ENCODE data around the gene WDR83.
"Not testable (repeated sequence)": the region's sequence is repeated elsewhere in the genome, so short reads cannot be mapped to it uniquely, and the experiment has no call there.

The WDR83 gene

DNA sequence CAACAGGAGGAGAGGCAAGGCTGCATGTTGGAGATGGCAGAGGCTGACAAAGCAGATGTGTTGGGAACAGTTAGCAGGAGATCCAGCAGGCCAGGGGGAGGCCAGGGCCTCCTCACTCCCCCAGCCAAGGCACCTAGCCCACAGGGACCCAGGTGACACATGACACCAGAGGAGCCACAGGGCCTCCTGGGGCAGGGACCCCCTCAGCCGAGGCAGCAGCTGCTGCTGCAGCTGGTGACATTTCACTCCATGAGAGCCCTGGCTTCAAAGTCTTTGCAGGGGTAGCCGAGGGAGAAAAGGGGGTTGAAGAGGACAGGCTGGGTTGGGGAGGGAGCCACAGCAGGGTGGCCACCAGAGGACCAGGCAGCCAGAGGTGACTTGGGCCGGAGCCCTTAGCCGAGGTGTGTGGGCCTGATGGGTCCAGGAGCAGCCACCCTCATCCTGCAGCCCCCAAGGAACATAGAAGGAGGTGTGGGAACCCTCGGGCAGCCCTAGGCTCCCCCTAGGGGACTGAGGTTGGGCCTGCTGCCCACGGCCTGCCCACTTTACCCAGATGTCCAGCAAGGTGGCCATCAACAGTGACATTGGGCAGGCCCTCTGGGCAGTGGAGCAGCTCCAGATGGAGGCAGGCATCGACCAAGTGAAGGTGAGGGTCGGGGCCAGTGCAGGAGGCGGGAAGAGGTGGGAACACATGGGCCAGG is 21.0 kb downstream of the WDR83 start, which contains the start of gene GNG14:
Gene GNG14, plus strand, starts transcription at position 503 of the 701 bp plus-strand sequence. Its CDS starts 51 bp downstream, at position 554.
- no peak for DNase-seq (ENCODE audit: low read depth)

DNA sequence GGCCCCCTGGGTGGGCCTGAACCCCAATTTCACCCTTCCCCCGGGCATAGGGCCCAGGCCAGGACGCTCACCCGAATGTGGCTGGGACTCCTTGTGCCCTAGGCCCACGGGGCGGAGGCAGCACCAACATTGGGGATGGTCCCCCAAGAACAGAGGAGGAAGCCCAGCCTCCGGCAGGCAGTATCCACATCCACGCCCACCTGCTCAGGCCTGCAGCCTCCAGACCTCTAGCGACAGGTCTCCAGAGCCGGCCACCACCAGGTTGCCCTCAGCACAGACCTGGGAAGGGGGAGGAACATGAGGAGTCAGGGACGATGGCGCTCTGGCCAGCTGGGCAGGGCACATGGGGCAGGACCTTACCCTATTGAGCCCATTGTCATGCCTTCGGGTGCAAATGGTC is 22.4 kb downstream of the WDR83 start:
- DNase-seq (ENCODE audit: low read depth), result no peak

DNA sequence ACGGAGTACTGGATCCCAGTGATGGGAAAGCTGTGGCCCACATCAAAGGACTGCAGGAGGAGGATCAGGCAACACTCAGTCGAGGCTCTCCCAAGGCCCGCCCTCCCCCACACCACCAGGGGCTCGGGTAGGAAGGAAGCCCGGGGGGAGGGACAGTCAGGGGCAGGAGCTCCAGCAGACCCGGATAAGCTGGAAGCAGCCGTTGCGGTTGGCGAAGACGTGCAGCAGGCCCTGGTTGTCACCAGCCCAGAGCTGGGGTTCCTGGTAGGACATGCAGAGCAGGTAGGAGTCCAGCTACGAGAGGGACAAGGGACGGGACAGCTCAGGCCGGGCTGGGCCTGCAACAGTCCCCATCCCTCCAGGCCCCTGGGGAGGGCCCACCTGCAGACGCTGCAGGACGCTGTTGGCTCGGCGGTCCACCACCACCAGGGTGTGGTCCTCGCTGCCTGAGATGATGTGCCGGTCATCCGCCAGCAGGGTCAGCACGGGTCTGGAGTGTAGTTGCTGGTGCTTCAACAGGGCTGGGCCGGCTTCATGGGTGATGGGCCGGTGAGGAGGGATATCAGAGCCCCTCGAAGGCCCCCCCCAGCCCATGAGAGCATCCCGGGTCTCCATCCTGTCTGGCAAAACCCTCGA is 23.1 kb downstream of the WDR83 start:
- DNase-seq (ENCODE audit: low read depth), result no peak

DNA sequence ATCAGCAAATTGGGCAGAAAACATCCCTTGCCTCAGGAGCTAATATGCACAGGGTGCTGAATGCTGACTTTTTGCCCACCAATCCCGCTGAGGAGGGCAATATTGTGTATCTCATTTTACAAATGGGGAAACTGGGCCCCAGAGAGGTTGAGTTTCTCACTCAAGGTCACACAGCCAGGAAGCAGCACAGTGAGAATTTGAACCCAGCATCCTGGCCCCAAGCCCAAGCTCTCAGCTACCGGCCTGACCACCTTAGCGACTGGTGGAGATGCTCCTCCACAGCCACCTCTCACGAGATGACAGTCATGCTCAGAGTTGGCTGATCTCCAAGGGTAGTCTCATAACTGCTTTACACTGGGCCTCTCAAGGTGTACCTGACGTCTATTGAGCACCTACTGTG is 26.4 kb downstream of the WDR83 start:
- DNase-seq (ENCODE audit: low read depth), result no peak

DNA sequence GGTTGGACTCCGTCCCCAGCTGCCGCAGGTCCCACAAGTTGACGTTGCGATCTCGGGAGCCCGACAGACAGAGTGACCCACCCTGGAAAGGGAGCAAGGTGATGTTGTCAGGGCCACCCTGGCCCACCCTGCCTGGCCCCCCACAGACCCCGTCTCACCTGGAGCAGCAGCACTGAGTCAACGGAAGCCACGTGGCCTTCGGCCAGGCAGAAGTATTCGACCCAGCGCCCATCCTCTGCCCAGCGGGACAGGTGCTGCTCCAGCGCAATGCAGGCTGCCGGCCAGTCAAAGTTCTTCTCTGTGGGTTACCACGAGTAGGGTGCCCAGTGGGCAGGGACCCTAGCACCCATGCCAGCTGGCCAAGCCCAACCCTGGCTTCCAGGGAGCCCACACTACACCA is 28.0 kb downstream of the WDR83 start:
- no peak for DNase-seq (ENCODE audit: low read depth)

DNA sequence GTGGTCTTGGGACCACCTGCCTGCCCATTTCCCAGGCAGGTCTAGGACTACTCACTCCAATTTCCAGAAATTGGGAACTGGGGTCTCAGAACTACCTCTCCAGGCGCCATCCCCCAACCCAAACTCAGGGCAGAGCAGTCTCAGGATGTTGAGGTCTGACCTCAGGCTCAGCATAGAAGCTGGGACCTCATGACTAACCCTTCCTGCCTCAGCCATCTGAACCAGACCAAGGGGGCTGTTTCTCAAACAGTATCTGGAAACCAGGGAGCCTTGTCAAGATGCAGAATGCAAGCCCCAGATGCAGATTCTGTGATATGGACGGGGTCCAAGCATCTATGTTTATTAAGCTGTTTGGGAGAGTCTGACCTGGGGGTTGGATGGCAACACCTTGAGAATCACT is 28.5 kb downstream of the WDR83 start:
- DNase-seq (ENCODE audit: low read depth), result no peak

DNA sequence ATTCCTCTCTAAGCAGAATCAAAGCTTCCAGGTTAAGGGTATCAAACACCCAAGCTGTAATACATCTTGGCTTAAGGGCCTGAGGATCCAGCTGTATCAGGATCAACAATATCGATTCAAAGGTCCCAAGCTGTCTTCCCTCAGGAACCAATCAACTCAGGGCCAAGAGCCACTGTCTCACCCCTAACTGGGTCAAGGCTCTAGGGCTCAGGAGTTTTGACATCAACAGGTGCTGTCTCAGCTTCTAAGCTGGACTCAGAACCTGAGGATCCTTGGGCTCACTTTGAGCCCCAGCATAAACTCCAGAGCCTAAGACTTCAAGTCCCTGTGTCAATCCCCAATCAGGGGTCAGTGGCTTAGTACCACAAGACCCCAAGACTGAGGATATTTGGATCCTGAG is 28.9 kb downstream of the WDR83 start:
- no peak for DNase-seq (ENCODE audit: low read depth)

DNA sequence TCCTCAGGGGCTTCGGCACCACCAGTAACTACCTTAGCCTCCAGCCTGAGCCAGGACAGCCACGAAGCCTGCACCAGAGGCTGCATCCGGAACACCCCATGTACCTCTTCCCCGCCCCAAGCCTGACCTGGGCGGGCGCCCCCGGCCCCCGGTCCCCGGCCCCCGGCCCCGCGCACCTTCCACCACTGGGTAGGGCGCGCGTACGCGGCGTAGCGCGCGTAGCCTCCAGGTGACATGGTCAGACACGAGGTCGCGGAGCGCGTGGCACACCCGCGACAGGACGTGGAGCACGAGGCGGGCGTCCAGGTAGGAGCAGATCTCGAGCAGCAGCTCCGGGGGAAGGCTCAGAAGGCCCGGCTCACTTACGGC is 29.4 kb downstream of the WDR83 start:
- no peak for DNase-seq (ENCODE audit: low read depth)

DNA sequence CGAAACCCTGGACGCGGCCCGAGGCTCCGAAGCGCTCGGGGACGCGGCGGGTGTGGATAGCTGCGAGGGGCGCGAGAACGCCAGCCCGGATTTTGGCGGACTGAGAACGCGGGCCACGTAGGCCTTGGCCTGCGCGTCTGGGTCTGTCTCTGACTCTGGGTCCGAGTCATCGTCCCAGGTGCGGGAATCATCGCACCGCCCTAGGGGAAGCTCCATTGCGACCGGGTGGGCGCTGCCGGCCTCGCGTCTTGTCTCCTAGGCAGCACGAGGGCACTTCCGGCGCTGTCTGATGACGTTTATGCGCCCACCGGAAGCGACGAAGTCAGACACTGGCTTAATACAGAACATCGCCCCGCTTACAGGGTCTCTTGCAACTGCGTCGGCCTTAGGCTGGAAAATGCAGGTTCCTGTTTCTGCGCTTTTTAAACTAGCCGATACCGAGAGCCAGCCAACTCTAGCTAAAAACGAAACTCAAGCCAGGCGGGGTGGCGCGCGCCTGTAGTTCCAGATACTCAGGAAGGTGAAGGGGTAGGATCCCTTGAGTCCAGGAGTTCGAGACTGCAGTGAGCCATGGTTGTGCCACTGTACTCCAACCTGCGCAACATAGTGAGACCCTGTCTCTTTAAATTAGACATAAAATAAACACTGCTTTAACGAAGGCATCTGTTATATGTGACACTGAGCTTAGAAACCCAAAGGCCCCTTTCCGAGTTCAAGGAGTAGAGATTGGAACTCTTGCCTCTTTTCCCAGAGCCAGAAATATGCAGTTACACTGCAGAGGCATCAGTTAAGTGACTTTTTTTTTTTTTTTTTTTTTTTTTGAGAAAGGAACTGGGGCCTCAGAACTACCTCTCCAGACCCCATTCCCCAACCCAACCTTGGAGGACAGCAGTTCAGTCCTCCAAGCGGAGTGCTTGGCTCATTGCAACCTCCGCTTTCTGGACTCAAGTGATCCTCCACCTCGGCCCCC is 30.0 kb downstream of the WDR83 start, which contains the start of gene FBXW9:
Gene FBXW9, minus strand, starts transcription at position 266 of the 970 bp plus-strand sequence. Its CDS starts 50 bp downstream, at position 216.
- DNase-seq (ENCODE audit: low read depth), result peak; percentile 87

DNA sequence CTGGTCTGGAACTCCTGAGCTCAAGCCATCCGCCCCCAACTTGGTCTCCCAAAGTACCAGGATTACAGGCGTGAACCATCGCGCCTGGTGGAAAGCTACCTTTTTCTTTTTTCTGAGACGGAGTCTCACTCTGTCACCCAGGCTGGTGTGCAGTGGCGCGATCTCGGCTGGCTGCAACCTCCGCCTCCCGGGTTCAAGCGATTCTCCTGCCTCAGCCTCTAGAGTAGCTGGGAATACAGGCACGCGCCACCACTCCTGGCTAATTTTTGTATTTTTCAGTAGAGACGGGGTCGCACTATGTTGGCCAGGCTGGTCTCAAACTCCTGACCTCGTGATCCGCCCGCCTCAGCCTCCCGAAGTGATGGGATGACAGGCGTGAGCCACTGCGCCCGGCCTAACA is 30.8 kb downstream of the WDR83 start:
- not testable (repeated sequence) for DNase-seq (ENCODE audit: low read depth)

DNA sequence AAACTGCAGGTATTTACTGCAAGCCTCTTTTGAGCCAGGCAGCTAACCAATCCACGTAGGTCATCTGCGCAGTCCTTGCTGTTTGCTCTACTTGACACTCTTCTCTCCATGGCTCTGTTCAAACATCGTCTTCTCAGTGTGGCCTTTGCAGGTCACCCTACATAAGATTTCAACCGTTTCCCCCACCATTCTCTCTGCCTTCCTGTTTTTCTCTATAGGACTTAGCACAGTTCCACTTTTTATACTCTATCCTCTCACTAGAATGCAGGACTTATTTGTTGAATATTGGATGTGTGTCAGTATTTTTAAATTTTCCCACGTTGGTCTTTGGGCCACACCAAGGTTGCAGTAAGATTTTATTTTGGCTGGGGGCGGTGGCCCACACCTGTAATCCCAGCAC is 31.5 kb downstream of the WDR83 start:
- DNase-seq (ENCODE audit: low read depth), result no peak

DNA sequence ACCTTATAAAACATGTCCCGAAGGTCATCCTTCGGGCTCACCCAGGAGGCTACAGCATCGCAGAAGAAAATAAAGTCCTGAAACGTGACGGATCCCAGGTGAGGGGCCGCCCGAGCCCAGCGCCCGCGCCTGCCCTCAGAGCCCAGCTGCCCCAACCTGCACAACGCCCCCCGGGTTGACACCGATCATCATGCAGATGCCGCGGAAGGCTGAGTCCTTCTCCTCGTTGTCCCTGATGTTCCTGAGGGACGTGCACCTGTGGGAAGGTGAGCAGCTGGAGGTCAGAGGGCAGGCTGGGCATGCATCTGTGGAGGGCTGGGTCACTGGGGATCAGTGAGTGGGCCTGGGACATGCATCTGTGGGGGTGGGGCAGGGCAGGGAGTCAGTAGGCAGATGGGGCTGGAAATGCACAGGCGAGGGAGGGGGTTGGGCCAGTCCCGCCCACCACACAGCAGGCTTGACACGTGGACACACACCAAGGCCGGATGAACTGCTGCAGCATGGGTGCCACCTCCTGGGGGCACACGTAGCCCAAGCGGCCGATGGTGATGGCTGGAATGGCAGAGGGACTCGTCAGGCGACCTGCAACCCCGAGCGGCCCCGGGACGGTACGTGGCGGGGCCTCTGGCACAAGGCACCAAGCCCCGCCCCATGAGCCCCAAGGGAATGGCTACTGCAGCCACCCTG is 35.1 kb downstream of the WDR83 start:
- DNase-seq (ENCODE audit: low read depth), result no peak

DNA sequence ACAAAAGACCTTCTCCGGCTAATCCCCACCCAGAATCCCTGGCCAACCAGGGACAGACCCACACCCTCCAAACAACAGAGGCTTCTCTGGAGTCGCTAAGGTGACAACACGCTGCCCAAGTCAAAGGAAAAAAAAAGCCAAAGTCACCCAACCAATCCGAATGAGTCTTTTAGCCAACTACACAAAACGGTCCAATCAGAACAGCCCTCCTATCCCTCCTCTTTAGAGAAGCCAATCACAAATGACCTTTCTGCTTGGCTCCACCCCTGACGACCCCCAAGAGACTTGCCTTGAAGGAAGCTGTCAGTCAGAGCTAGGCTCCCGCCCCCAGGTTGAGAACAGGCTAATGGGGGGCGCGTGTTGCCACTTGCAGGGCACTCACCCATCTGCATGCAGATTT is 36.4 kb downstream of the WDR83 start:
- no peak for DNase-seq (ENCODE audit: low read depth)

DNA sequence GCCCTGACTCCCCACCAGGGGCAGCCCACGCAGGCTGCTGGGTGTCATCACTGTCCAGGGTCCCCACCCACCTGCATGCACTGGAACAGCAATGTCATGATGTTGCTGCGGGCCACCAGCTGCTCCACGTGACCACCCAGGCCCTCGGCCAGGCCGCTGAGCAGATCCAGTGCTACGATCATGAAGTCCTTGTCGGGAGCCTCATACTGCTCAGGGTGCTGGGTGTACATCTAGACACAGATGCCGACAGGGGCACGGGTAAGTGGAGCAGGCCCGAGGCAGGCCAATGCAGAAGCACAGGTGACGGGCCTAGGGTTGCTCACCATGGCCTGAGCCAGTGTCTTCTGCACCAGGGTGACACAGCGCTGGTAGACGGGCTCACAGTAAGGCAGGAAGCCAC is 38.6 kb downstream of the WDR83 start:
- DNase-seq (ENCODE audit: low read depth), result no peak

DNA sequence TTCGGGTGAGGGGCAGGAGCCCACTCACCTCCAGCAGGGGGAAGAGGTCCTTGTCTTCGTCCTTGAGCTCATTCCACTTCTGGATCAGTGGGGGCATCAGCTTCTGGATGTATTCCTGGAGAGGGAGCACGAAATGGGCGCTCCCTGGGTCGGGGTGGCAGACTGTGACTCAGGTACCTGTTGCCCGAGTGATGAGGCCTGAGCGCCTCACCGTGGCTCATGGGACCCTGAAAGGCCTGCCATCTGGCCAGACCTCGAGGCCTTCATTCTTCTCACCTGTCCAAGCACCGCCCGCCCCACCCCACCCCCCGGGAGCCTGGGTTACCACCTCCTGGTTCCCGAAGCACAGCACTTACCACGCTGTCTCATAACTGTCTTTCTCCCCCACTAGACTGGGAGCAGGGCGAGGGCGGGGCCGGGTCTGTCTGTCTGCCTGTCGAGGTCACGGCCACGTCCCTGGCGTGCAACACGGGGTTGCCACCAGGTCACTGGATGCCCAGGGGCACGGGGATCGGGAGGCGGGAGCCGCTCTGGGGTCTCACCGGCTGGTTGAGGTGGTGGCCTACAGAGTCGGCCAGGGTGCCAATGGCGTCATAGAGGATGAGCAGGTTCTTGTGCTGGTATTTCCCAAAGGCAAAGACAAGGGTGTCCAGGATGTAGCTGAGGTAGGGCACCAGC is 39.2 kb downstream of the WDR83 start:
- no peak for DNase-seq (ENCODE audit: low read depth)

DNA sequence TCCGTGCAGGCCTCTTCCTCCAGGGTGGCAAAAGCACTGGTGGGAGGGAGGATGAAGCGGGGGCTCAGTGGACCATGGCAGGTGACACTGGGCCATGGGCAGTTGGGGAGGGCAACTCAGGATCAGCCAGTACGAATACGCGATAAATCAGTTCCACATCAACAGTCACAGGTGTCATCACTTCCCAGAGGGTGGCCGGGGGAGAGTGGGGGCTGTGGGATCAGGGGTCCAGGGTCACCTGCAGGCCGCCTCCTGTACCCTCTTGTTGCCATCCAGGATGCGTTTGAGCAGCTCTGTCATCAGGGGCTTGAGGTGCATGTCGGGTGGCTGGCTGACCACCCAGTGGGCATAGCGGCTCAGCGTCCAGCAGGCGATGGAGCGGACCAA is 39.7 kb downstream of the WDR83 start:
- DNase-seq (ENCODE audit: low read depth), result no peak

DNA sequence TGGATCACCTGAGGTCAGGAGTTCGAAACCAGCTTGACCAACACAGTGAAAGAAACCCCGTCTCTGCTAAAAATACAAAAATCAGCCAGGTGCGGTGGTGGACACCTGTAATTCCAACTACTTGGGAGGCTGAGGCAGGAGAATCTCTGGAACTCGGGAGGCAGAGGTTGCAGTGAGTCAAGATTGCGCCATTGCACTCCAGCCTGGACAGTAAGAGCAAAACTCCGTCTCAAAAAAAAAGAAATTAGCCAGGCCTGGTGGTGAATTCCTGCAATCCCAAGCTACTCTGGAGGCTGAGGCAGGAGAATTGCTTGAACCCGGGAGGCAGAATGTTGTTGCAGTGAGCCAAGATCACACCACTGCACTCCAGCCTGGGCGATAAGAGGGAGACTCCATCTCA is 42.0 kb downstream of the WDR83 start:
- DNase-seq (ENCODE audit: low read depth), result no peak

DNA sequence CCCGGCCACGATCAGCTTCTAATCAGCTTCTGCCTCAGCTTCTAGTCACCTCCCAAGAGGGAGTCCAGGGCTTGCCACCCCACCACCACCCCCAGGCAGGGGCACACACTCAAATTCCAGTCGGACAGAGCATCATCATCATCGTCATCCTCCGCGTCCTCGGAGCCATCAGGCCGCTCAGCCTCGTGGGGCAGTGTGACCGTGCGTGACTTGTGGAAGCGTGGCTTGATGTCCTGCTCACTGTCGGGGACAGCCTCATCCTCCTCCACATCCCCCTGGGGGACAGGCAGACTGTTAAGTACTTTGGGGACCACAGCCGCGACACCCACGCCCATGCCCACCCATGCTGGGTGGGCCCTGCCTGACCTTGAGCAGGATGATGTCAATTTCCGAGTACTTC is 44.6 kb downstream of the WDR83 start:
- DNase-seq (ENCODE audit: low read depth), result no peak

DNA sequence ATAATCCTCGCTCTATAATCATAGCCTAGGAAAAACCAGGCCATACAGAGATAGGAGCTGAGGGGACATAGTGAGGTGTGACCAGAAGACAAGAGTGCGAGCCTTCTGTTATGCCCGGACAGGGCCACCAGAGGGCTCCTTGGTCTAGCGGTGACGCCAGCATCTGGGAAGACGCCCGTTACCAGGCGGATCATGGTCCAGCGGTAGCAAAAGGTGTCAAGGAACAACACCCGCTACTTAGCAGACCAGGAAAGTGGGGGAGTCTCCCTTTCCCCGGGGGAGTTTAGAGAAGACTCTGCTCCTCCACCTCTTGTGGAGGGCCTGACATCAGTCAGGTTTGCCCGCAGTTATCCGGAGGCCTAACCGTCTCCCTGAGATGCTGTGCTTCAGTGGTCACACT is 45.5 kb downstream of the WDR83 start:
- not testable (repeated sequence) for DNase-seq (ENCODE audit: low read depth)

DNA sequence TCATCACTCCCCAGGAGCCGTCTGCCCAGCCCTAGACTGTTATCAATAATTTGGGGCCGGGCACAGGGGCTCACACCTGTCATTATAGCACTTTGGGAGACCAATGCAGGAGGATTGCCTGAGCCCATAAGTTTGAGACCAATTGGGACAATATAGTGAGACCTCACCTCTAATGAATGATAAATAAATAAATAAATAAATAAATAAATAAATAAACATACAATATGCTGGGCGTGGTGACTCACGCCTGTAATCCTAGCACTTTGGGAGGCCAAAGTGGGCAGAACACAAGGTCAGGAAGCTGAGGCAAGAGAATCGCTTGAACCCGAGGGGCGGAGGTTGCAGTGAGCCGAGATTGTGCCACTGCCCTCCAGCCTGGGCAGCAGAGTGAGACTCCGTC is 46.7 kb downstream of the WDR83 start:
- not testable (repeated sequence) for DNase-seq (ENCODE audit: low read depth)

DNA sequence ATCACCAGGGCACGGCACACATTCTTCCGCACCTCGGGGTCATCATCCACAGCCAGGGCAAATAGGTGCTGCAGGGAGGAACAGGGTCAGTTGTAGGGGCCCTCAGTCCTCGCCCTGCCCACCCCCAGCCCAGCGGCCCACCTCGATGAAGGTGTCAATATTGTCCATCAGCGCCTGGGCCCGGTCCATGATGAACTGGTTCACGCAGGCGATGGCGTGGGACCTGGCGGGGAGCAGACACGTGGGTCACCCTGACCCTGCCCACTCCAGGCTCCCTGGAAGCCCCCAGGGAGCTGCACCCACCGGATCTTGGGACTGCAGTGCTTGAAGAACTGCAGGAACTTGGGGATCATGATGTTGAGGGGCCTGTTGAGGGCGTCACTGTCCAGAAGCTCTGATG is 48.5 kb downstream of the WDR83 start:
- no peak for DNase-seq (ENCODE audit: low read depth)

DNA sequence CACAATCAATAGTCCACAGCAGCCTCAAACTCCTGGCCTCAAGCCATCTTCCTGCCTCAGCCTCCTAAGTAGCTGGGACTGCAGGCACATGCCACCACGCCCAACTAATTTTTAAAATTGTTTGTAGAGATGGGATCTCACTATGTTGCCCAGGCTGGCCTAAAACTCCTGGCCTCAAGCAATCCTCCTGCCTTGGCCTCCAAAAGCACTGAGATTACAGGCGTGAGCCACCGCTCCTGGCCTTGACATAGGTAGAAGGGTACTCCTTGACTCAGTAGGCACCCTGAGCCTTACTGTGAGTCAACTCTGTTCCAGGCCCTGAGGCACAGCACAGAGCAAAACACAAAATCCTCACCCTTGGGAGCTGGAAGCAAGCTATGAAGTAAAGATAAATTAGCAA is 49.3 kb downstream of the WDR83 start:
- no peak for DNase-seq (ENCODE audit: low read depth)
